Endothelial cell of umbilical vein (primary cell): Measurements from ENCODE around the gene ITIH3. TPM values are rescaled to one million over a fixed set of nuclear protein-coding genes. Genes with fewer than 3 reads are reported as not detected.

Experiments used
- BruUV-seq: library from RNA; stranded (reverse); fragments of 400-500 nt; replicated peaks from 2 replicates; lab custom pipeline; 2021; lab: Mats Ljungman, UMichigan
- CTCF ChIA-PET: fragments of 300-600, 350-600 bp; sonication (Branson Sonifier 250); formaldehyde crosslinking; loops from one replicate; lab custom pipeline; 2021; ENCODE audit warnings: antibody characterized with exemption, inconsistent platforms; lab: Charles Lee
- POLR2A ChIA-PET: fragments of 300-600, 350-600 bp; sonication (Branson Sonifier 250); formaldehyde crosslinking; loops from one replicate; lab custom pipeline; 2021; ENCODE audit warnings: antibody characterized with exemption, inconsistent platforms; lab: Charles Lee
- DNase-seq: peaks from one replicate; pipeline ENCODE4 v3.0.0-alpha.2; 2011; ENCODE audit warnings: low read depth, low spot score
- FAIRE-seq: peaks from 2 replicates; lab custom pipeline; 2011; peaks lifted over from hg19 to GRCh38; lab: Jason Lieb, UNC
- H2AFZ ChIP-seq: 2 replicates; pipeline ENCODE4 v1.6.0; 2012; ENCODE audit warnings: low read depth, low read length, control low read depth, inconsistent platforms
- H3K27ac ChIP-seq: 2 replicates; pipeline ENCODE4 v1.5.1; 2011; ENCODE audit warnings: low read depth, mild to moderate bottlenecking, control low read depth, low read length, moderate library complexity; ENCODE audit not compliant: insufficient read depth
- H3K27me3 ChIP-seq, 2 experiments: 2 replicates each; pipeline versions ENCODE4 v1.6.0 to v1.6.1; 2011; ENCODE audit warnings: low read length in 2 of 2, mixed read lengths in 1 of 2; ENCODE audit not compliant: control insufficient read depth in 2 of 2, insufficient read depth in 2 of 2
- H3K36me3 ChIP-seq, 2 experiments: 2 replicates in 1 of 2; 3 replicates in 1 of 2; pipeline ENCODE4 v1.5.1; 2011; ENCODE audit warnings: low read length in 2 of 2, mild to moderate bottlenecking in 1 of 2, moderate library complexity in 1 of 2; ENCODE audit not compliant: control insufficient read depth in 2 of 2, insufficient read depth in 2 of 2; ENCODE audit errors: extremely low read depth in 1 of 2
- H3K4me1 ChIP-seq: 3 replicates; pipeline ENCODE4 v1.5.1; 2011; ENCODE audit warnings: mild to moderate bottlenecking, low read length; ENCODE audit not compliant: control insufficient read depth, insufficient read depth; ENCODE audit errors: extremely low read depth
- H3K4me2 ChIP-seq: 2 replicates; pipeline ENCODE4 v1.6.1; 2011; ENCODE audit warnings: low read length, control low read depth, mixed read lengths; ENCODE audit not compliant: insufficient read depth
- H3K4me3 ChIP-seq, 3 experiments: fragments of 200-600 bp in 1 of 3; sonication (generic), shearing (Covaris generic) in 1 of 3; replicated peaks in 1 of 3; 2 replicates each; pipeline ENCODE4 v1.5.1; 2011 to 2016; ENCODE audit warnings: control low read depth in 3 of 3, low read length in 3 of 3, mild to moderate bottlenecking in 2 of 3, inconsistent platforms in 1 of 3, low read depth in 1 of 3, moderate library complexity in 1 of 3; ENCODE audit not compliant: insufficient read depth in 1 of 3
- H3K79me2 ChIP-seq: 2 replicates; pipeline ENCODE4 v1.6.0; 2012; ENCODE audit warnings: low read length, inconsistent platforms; ENCODE audit not compliant: control insufficient read depth, insufficient read depth
- H3K9ac ChIP-seq: replicated peaks from 2 replicates; pipeline ENCODE3; 2011; ENCODE audit warnings: low read length, control low read depth; ENCODE audit not compliant: insufficient read depth; ENCODE audit errors: extremely low read depth
- H3K9me1 ChIP-seq: replicated peaks from 3 replicates; pipeline ENCODE4 v1.6.0; 2011; ENCODE audit warnings: mild to moderate bottlenecking, low read length; ENCODE audit not compliant: control insufficient read depth, insufficient read depth; ENCODE audit errors: extremely low read depth
- H3K9me3 ChIP-seq: replicated peaks from 2 replicates; pipeline ENCODE4 v1.5.1; 2012; ENCODE audit warnings: low read length, inconsistent platforms; ENCODE audit not compliant: control insufficient read depth, insufficient read depth
- H4K20me1 ChIP-seq: replicated peaks from 2 replicates; pipeline ENCODE3; 2011; ENCODE audit warnings: mild to moderate bottlenecking, low read length; ENCODE audit not compliant: control insufficient read depth, insufficient read depth; ENCODE audit errors: extremely low read depth
- CTCF ChIP-seq, 2 donors: IDR thresholded peaks; 1 replicate in 1 of 2; 2 replicates in 1 of 2; pipeline ENCODE4 v1.5.1; 2011; ENCODE audit warnings: low read length in 2 of 2, mild to moderate bottlenecking in 2 of 2, moderate library complexity in 2 of 2, control low read depth in 1 of 2, inconsistent platforms in 1 of 2, low read depth in 1 of 2; ENCODE audit not compliant: insufficient read depth in 1 of 2; ENCODE audit errors: extremely low read depth in 1 of 2
- EZH2 ChIP-seq: IDR thresholded peaks from 2 replicates; pipeline ENCODE4 v1.6.1; 2012; ENCODE audit warnings: borderline replicate concordance, low read depth, mild to moderate bottlenecking, moderate library complexity, low read length, inconsistent platforms; ENCODE audit not compliant: severe bottlenecking
- FOS ChIP-seq: IDR thresholded peaks from 2 replicates; pipeline ENCODE4 v1.6.1; 2011; ENCODE audit warnings: mild to moderate bottlenecking, low read length, moderate library complexity, borderline replicate concordance; ENCODE audit not compliant: insufficient read depth
- GATA2 ChIP-seq: IDR thresholded peaks from 2 replicates; pipeline ENCODE4 v1.7.0; 2011; ENCODE audit warnings: low read depth, mild to moderate bottlenecking, moderate library complexity, mixed read lengths, low read length; ENCODE audit not compliant: insufficient read length, insufficient read depth
- JUN ChIP-seq: IDR thresholded peaks from 2 replicates; pipeline ENCODE4 v1.6.1; 2011; ENCODE audit warnings: borderline replicate concordance, low read depth; ENCODE audit not compliant: insufficient read length, insufficient read depth
- MYC ChIP-seq: IDR thresholded peaks from one replicate; pipeline ENCODE4 v1.6.1; 2011; ENCODE audit warnings: mild to moderate bottlenecking, low read depth, low read length
- POLR2A ChIP-seq: IDR thresholded peaks from 2 replicates; pipeline ENCODE4 v1.6.1; 2012; ENCODE audit warnings: low read depth, mild to moderate bottlenecking, control low read depth, low read length
- POLR2AphosphoS5 ChIP-seq: IDR thresholded peaks from 2 replicates; pipeline ENCODE4 v1.6.1; 2012; ENCODE audit warnings: low read depth, mild to moderate bottlenecking, control low read depth, low read length, moderate library complexity; ENCODE audit not compliant: insufficient read depth
- dilution Hi-C: fragments of 300-500 bp; cut with MboI; formaldehyde crosslinking; loops from one replicate; pipeline ENCODE4 v1.15.0; 2019; ENCODE audit warnings: low sequenced_read_pairs; ENCODE audit not compliant: extremely low pct_ligation_motif_present
- intact Hi-C: fragments of 100-400 bp; cut with micrococcal nuclease; formaldehyde crosslinking; loops from one replicate; pipeline ENCODE4 v1.10.0; 2022
- polyA plus RNA-seq, 4 experiments: library from polyadenylated mRNA; depleted of rRNA in 3 of 4; stranded (reverse) in 3 of 4; unstranded in 1 of 4; fragments of >200 nt; gene quantifications; 2 replicates each; pipeline versions ENCODE4 v1.2.1 to v1.2.3, GENCODE V29; 2011 to 2012; ENCODE audit warnings: missing spikeins in 1 of 4
- total RNA-seq: library from RNA; stranded (reverse); gene quantifications from 2 replicates; pipeline ENCODE4 v1.2.3, GENCODE V29; 2021
- TF ChIP-seq, protein P1 (sequence below): IDR thresholded peaks from 2 replicates; pipeline ENCODE4 v1.6.1; 2011; ENCODE audit not compliant: insufficient read depth, insufficient read length

Gene ITIH3
- total and polyA plus RNA-seq, 2 donors (not counting 3 experiments of a cell fraction or from before 2014, with no cell fraction given), result not detected

GRCh38 chr3:52811452-52812011, 16.9 kb downstream of the ITIH3 start:
- Histone ChIP-seq H3K79me2 (no peaks in the 10 kb centered on the region), H3K4me2 (no peak overlapping the region), H3K36me3 (no peaks in the 10 kb centered on the region), H3K4me1 (no peaks in the 10 kb centered on the region), H3K27me3 (no peaks in the 10 kb centered on the region), H3K9me3 (no peaks in the 10 kb centered on the region), H3K9me1 (no peaks in the 10 kb centered on the region), H3K27ac (no peak overlapping the region), H4K20me1 (no peaks in the 10 kb centered on the region), H2AFZ (no peak overlapping the region), H3K4me3 (no peak overlapping the region), H3K9ac (no peak overlapping the region)
- FAIRE-seq (no peak), DNase-seq (no peak)
- intact Hi-C loops (no loop called here), dilution Hi-C loops (no loop called here)
- POLR2A ChIA-PET, result no interaction called here
- TF ChIP-seq CTCF (IDR thresholded peaks at IDR 0.05; ENCODE audit: extremely low read depth in 1 of 2, insufficient read depth in 1 of 2, low read depth in 1 of 2, low read length in 2 of 2) (no peak), POLR2AphosphoS5 (no peak), POLR2A (no peak), GATA2 (no peak), MYC (no peak), FOS (no peak), EZH2 (no peak), JUN (no peak)
- TF ChIP-seq, protein P1, sequence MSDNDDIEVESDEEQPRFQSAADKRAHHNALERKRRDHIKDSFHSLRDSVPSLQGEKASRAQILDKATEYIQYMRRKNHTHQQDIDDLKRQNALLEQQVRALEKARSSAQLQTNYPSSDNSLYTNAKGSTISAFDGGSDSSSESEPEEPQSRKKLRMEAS, result no peak
- BruUV-seq, result no TSS peak
- CTCF ChIA-PET, result interaction anchor here (2.1 to 3.8 kb wide), 2 partner anchors 10 to 13 kb away, joined by 8 to 17 read pairs; no protein-coding TSS in a partner anchor
